Peyer's patch (tissue), 4 donors: ENCODE results near the gene AGAP1.

Experiments used
- CTCF ChIP-seq, 6 experiments: fragments of 450-650 bp in 4 of 6; fragments of 200-600 bp in 2 of 6; sonication (generic) in 1 of 6; IDR thresholded peaks; one replicate each; pipeline ENCODE4 v1.5.1; 2017 to 2019; ENCODE audit warnings: antibody characterized with exemption in 6 of 6, mild to moderate bottlenecking in 3 of 6, moderate library complexity in 1 of 6
- POLR2A ChIP-seq, 2 donors: fragments of 450-650 bp; IDR thresholded peaks; one replicate each; pipeline ENCODE4 v1.5.1; 2017; ENCODE audit warnings: antibody characterized with exemption in 2 of 2, mild to moderate bottlenecking in 2 of 2, moderate library complexity in 2 of 2

DNA sequence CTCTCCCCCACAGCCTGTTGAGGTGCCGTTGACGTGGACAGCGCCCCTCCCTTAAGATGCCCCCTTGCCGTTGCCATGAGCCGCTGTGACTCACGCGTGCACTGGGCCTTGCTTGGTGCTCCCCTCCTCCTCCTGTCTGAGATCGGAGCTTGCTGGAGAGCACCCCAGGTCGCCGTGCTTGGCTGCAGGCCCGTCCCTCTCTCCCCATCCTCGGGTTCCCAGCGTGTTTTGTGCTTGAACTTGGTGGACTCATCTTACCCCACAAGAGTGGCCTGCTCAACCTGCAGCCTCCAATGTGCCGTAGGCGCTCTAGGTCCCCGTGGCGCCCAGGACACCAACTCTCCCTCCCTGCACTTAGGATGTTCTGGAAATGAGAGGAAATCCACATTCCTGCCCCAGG, 634.5 kb downstream of the AGAP1 start:
- TF ChIP-seq POLR2A (IDR thresholded peaks at IDR 0.05) = no peak
- no peak for TF ChIP-seq CTCF (IDR thresholded peaks at IDR 0.05)
